GM19099 (cell line): Measurements from ENCODE around the gene SLIT3.

Source experiments
- POLR2A ChIP-seq: IDR thresholded peaks from 3 replicates; pipeline ENCODE4 v1.6.1; 2011; ENCODE audit warnings: low read depth; ENCODE audit not compliant: insufficient read length; ENCODE audit errors: extremely low read depth

The SLIT3 gene

GRCh38 chr5:169300468-169301385, at the start of gene SLIT3:
Gene SLIT3, minus strand, starts transcription at chr5:169301139. Its CDS starts 430 bp downstream, at chr5:169300709.
- TF ChIP-seq POLR2A: no peak

- no peak for TF ChIP-seq POLR2A
Measured at GRCh38 chr5:169350016-169350415, 49.1 kb upstream of the SLIT3 start.

GRCh38 chr5:169347786-169348185, 46.8 kb upstream of the SLIT3 start:
- TF ChIP-seq POLR2A: no peak

GRCh38 chr5:169344629-169345028, 43.7 kb upstream of the SLIT3 start:
- no peak for TF ChIP-seq POLR2A

- no peak for TF ChIP-seq POLR2A
Measured at GRCh38 chr5:169343766-169344165, 42.8 kb upstream of the SLIT3 start.

- no peak for TF ChIP-seq POLR2A
Measured at GRCh38 chr5:169341556-169341955, 40.6 kb upstream of the SLIT3 start.

- TF ChIP-seq POLR2A: no peak
Measured at GRCh38 chr5:169339869-169340268, 38.9 kb upstream of the SLIT3 start.

- no peak for TF ChIP-seq POLR2A
Measured at GRCh38 chr5:169336242-169336641, 35.3 kb upstream of the SLIT3 start.

GRCh38 chr5:169335806-169336205, 34.9 kb upstream of the SLIT3 start:
- no peak for TF ChIP-seq POLR2A

GRCh38 chr5:169333518-169333917, 32.6 kb upstream of the SLIT3 start:
- no peak for TF ChIP-seq POLR2A

GRCh38 chr5:169331292-169331852, 30.4 kb upstream of the SLIT3 start:
- no peak for TF ChIP-seq POLR2A

GRCh38 chr5:169328401-169328800, 27.5 kb upstream of the SLIT3 start:
- TF ChIP-seq POLR2A: no peak

- no peak for TF ChIP-seq POLR2A
Measured at GRCh38 chr5:169325273-169325672, 24.3 kb upstream of the SLIT3 start.

- TF ChIP-seq POLR2A: no peak
Measured at GRCh38 chr5:169318556-169318955, 17.6 kb upstream of the SLIT3 start.

- TF ChIP-seq POLR2A: no peak
Measured at GRCh38 chr5:169307646-169308045, 6.7 kb upstream of the SLIT3 start.

GRCh38 chr5:169305366-169305765, 4.4 kb upstream of the SLIT3 start:
- TF ChIP-seq POLR2A: no peak
